ENCODE data around the gene ZEB2.

The ZEB2 gene

GRCh38 chr2:144468823-144469595 lies 50.9 kb downstream of the ZEB2 start:
- no peak for DNase-seq

GRCh38 chr2:144467502-144468137 lies 52.3 kb downstream of the ZEB2 start:
- DNase-seq: no peak

GRCh38 chr2:144466637-144467036 lies 53.3 kb downstream of the ZEB2 start:
- DNase-seq: no peak

- no peak for DNase-seq
Measured at GRCh38 chr2:144465749-144466148, 54.2 kb downstream of the ZEB2 start.

GRCh38 chr2:144464730-144465129 lies 55.2 kb downstream of the ZEB2 start:
- DNase-seq: no peak

- DNase-seq: no peak
Measured at GRCh38 chr2:144463266-144463665, 56.7 kb downstream of the ZEB2 start.

- DNase-seq: no peak
Measured at GRCh38 chr2:144462266-144462665, 57.7 kb downstream of the ZEB2 start.

- no peak for DNase-seq
Measured at GRCh38 chr2:144461308-144461766, 58.6 kb downstream of the ZEB2 start.

GRCh38 chr2:144460727-144461307 lies 59.1 kb downstream of the ZEB2 start:
- no peak for DNase-seq

GRCh38 chr2:144459937-144460336 lies 60.0 kb downstream of the ZEB2 start:
- DNase-seq: no peak

- no peak for DNase-seq
Measured at GRCh38 chr2:144459286-144459685, 60.6 kb downstream of the ZEB2 start.

- DNase-seq: no peak
Measured at GRCh38 chr2:144458541-144458940, 61.4 kb downstream of the ZEB2 start.

- no peak for DNase-seq
Measured at GRCh38 chr2:144456680-144457079, 63.2 kb downstream of the ZEB2 start.

- DNase-seq: no peak
Measured at GRCh38 chr2:144455987-144456386, 63.9 kb downstream of the ZEB2 start.

- no peak for DNase-seq
Measured at GRCh38 chr2:144454466-144455287, 65.2 kb downstream of the ZEB2 start.

- DNase-seq: no peak
Measured at GRCh38 chr2:144453486-144454158, 66.3 kb downstream of the ZEB2 start.

GRCh38 chr2:144452989-144453336 lies 67.0 kb downstream of the ZEB2 start:
- no peak for DNase-seq

- no peak for DNase-seq
Measured at GRCh38 chr2:144452169-144452988, 67.5 kb downstream of the ZEB2 start.

- DNase-seq: no peak
Measured at GRCh38 chr2:144451443-144451842, 68.5 kb downstream of the ZEB2 start.

GRCh38 chr2:144449028-144449406 lies 70.9 kb downstream of the ZEB2 start:
- no peak for DNase-seq

GRCh38 chr2:144448389-144449027 lies 71.4 kb downstream of the ZEB2 start:
- no peak for DNase-seq
